GM23338 (cell line): Measurements from ENCODE around the gene PDE1C. TPM values are rescaled to one million over a fixed set of nuclear protein-coding genes. Genes with fewer than 3 reads are reported as not detected.

Experiments used
- ATAC-seq: fragments of 200-7000 bp; cut with Tn5 transposase; 3 replicates; pipeline ENCODE4 v1.9.1; 2020
- DNase-seq: peaks from one replicate; pipeline ENCODE4 v3.0.0-alpha.2; 2015; ENCODE audit warnings: low spot score
- H2AFZ ChIP-seq: fragments of 200-600 bp; sonication (generic); 2 replicates; pipeline ENCODE4 v1.8.0; 2016; ENCODE audit warnings: antibody characterized with exemption, mild to moderate bottlenecking, moderate library complexity
- H3F3A ChIP-seq: fragments of 200-600 bp; sonication (generic); replicated peaks from 2 replicates; pipeline ENCODE4 v1.8.0; 2017; ENCODE audit warnings: antibody characterized with exemption, mixed run types, low read depth
- H3K27ac ChIP-seq: fragments of 200-600 bp; sonication (generic); 2 replicates; pipeline ENCODE4 v1.6.1; 2016; ENCODE audit warnings: low read depth
- H3K27me3 ChIP-seq: fragments of 200-600 bp; sonication (generic); 2 replicates; pipeline ENCODE4 v1.8.0; 2016; ENCODE audit warnings: mild to moderate bottlenecking, mixed run types, moderate library complexity; ENCODE audit not compliant: insufficient read depth
- H3K36me3 ChIP-seq: fragments of 200-600 bp; sonication (generic); 2 replicates; pipeline ENCODE4 v1.8.0; 2016; ENCODE audit warnings: mild to moderate bottlenecking; ENCODE audit not compliant: insufficient read depth
- H3K4me1 ChIP-seq: fragments of 200-600 bp; sonication (generic); 2 replicates; pipeline ENCODE4 v1.8.0; 2016; ENCODE audit warnings: mild to moderate bottlenecking, moderate library complexity; ENCODE audit not compliant: insufficient read depth
- H3K4me2 ChIP-seq: fragments of 200-600 bp; sonication (generic); 2 replicates; pipeline ENCODE4 v1.7.1; 2017; ENCODE audit warnings: mixed run types
- H3K4me3 ChIP-seq: fragments of 200-600 bp; sonication (generic); 2 replicates; pipeline ENCODE4 v1.6.1; 2016; ENCODE audit warnings: mixed run types
- H3K79me2 ChIP-seq: fragments of 200-600 bp; sonication (generic); replicated peaks from 2 replicates; pipeline ENCODE4 v1.8.0; 2017; ENCODE audit warnings: mild to moderate bottlenecking; ENCODE audit not compliant: insufficient read depth
- H3K9me2 ChIP-seq: fragments of 200-600 bp; sonication (generic); 2 replicates; pipeline ENCODE4 v1.8.0; 2017; ENCODE audit not compliant: insufficient read depth
- H4K20me1 ChIP-seq: fragments of 200-600 bp; sonication (generic); replicated peaks from 2 replicates; pipeline ENCODE4 v1.8.0; 2017; ENCODE audit warnings: mild to moderate bottlenecking; ENCODE audit not compliant: insufficient read depth
- H3K27ac Mint-ChIP-seq: 2 replicates; pipeline ENCODE4 v1.8.0; 2020; ENCODE audit warnings: inconsistent platforms, mild to moderate bottlenecking, moderate library complexity, mixed read lengths
- H3K27me3 Mint-ChIP-seq: 3 replicates; pipeline ENCODE4 v1.8.0; 2022; ENCODE audit warnings: low read depth, mild to moderate bottlenecking, moderate library complexity, mixed read lengths, inconsistent platforms; ENCODE audit not compliant: insufficient read depth, poor library complexity
- H3K36me3 Mint-ChIP-seq: 3 replicates; pipeline ENCODE4 v1.8.0; 2021; ENCODE audit warnings: low read depth, mild to moderate bottlenecking, inconsistent platforms, moderate library complexity, mixed read lengths
- H3K4me1 Mint-ChIP-seq: 3 replicates; pipeline ENCODE4 v1.8.0; 2020; ENCODE audit warnings: mild to moderate bottlenecking, inconsistent platforms, mixed read lengths
- H3K4me3 Mint-ChIP-seq: 3 replicates; pipeline ENCODE4 v1.8.0; 2021; ENCODE audit warnings: moderate library complexity, mild to moderate bottlenecking, inconsistent platforms, mixed read lengths
- H3K9me3 Mint-ChIP-seq: 3 replicates; pipeline ENCODE4 v1.8.0; 2020; ENCODE audit warnings: moderate library complexity, mild to moderate bottlenecking, inconsistent platforms, mixed read lengths
- CREB1 ChIP-seq: fragments of 250-450 bp; sonication (Bioruptor Pico); IDR thresholded peaks from 2 replicates; pipeline ENCODE4 v1.5.0; 2020; ENCODE audit warnings: low read depth, mild to moderate bottlenecking, moderate library complexity
- EZH2 ChIP-seq: fragments of 200-600 bp; sonication (generic); IDR thresholded peaks from one replicate; pipeline ENCODE4 v1.8.0; 2017; ENCODE audit warnings: antibody characterized with exemption, mild to moderate bottlenecking, low read depth; ENCODE audit not compliant: unreplicated experiment
- EZH2phosphoT487 ChIP-seq: fragments of 200-600 bp; sonication (generic); IDR thresholded peaks from one replicate; pipeline ENCODE4 v1.8.1; 2018; ENCODE audit warnings: antibody characterized with exemption; ENCODE audit not compliant: unreplicated experiment
- JUNB ChIP-seq: IDR thresholded peaks from one replicate; pipeline ENCODE4 v1.6.1; 2016; ENCODE audit warnings: antibody characterized with exemption; ENCODE audit not compliant: unreplicated experiment
- NANOG ChIP-seq: IDR thresholded peaks from 2 replicates; pipeline ENCODE4 v1.6.1; 2016; ENCODE audit warnings: antibody characterized with exemption, borderline replicate concordance
- POLR2AphosphoS5 ChIP-seq: IDR thresholded peaks from 2 replicates; pipeline ENCODE4 v1.6.1; 2016; ENCODE audit warnings: antibody characterized with exemption, low read depth
- STAT1 ChIP-seq: IDR thresholded peaks from one replicate; pipeline ENCODE4 v1.6.1; 2016; ENCODE audit warnings: antibody characterized with exemption; ENCODE audit not compliant: unreplicated experiment
- ZNF114 ChIP-seq: fragments of 250-450 bp; sonication (Bioruptor Pico); IDR thresholded peaks from 2 replicates; pipeline ENCODE4 v1.5.0; 2020; ENCODE audit warnings: mild to moderate bottlenecking, moderate library complexity
- ZNF331 ChIP-seq: fragments of 250-450 bp; sonication (Bioruptor Pico); IDR thresholded peaks from 2 replicates; pipeline ENCODE4 v1.5.0; 2020; ENCODE audit warnings: low read depth, mild to moderate bottlenecking, moderate library complexity
- polyA plus RNA-seq: library from polyadenylated mRNA; unstranded; fragments of >200 nt; fragmentation: Nextera tagmentation; extraction: Ambion mirVana; gene quantifications from 2 replicates; pipeline ENCODE4 v1.2.1, GENCODE V29; 2016
- total RNA-seq: library from RNA; depleted of rRNA; stranded (reverse); fragments of >200 nt; shearing (Covaris generic); gene quantifications from 2 replicates; pipeline ENCODE4 v1.2.3, GENCODE V29; 2014
- TF ChIP-seq, protein P1 (sequence below): IDR thresholded peaks from one replicate; pipeline ENCODE4 v1.6.1; 2018; ENCODE audit warnings: antibody characterized with exemption; ENCODE audit not compliant: unreplicated experiment
- TF ChIP-seq, protein P2 (sequence below), 2 experiments: fragments of 200-600 bp in 1 of 2; sonication (generic) in 1 of 2; conservative IDR thresholded peaks; 2 replicates each; pipeline versions ENCODE4 v1.5.1 to v1.6.1; 2016 to 2017; ENCODE audit warnings: antibody characterized with exemption in 2 of 2, low read depth in 2 of 2, mild to moderate bottlenecking in 2 of 2, moderate library complexity in 1 of 2
- TF ChIP-seq, protein P3 (sequence below): IDR thresholded peaks from 2 replicates; pipeline ENCODE4 v1.6.1; 2016; ENCODE audit warnings: antibody characterized with exemption
- TF ChIP-seq, protein P4 (sequence below): fragments of 250-450 bp; sonication (Bioruptor Pico); IDR thresholded peaks from 2 replicates; pipeline ENCODE4 v1.5.0; 2020; ENCODE audit warnings: mild to moderate bottlenecking, moderate library complexity

PDE1C gene
- total and polyA plus RNA-seq, 2 experiments from 2014 or later = 0.28 TPM; not detected in 1

DNA sequence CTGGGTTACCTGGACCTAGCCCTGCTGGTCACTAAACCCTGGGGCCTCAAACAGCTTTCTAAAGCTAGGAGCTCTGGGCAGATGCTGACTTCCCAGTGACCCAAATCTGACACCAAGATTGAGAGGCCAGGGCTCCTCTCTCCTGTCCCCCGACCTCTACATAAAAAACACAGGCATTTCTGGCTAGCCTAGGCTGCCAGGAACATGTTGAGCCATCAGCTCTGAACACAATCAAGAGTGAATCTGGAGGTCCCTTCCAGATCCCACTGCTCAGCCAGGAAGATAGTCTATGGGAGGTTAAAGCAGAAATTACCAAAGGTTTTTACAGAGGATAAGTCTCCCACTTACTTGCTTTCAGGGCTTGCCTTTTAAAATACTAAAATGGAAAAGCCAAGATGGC is 22.1 kb upstream of the PDE1C start:
- TF ChIP-seq STAT1 (no peak), EZH2phosphoT487 (no peak), ZNF114 (CRISPR knock-in tag) (no peak), ZNF331 (CRISPR knock-in tag) (no peak), JUNB (no peak), POLR2AphosphoS5 (no peak), NANOG (no peak), EZH2 (no peak), CREB1 (CRISPR knock-in tag) (no peak)
- TF ChIP-seq, protein P1, sequence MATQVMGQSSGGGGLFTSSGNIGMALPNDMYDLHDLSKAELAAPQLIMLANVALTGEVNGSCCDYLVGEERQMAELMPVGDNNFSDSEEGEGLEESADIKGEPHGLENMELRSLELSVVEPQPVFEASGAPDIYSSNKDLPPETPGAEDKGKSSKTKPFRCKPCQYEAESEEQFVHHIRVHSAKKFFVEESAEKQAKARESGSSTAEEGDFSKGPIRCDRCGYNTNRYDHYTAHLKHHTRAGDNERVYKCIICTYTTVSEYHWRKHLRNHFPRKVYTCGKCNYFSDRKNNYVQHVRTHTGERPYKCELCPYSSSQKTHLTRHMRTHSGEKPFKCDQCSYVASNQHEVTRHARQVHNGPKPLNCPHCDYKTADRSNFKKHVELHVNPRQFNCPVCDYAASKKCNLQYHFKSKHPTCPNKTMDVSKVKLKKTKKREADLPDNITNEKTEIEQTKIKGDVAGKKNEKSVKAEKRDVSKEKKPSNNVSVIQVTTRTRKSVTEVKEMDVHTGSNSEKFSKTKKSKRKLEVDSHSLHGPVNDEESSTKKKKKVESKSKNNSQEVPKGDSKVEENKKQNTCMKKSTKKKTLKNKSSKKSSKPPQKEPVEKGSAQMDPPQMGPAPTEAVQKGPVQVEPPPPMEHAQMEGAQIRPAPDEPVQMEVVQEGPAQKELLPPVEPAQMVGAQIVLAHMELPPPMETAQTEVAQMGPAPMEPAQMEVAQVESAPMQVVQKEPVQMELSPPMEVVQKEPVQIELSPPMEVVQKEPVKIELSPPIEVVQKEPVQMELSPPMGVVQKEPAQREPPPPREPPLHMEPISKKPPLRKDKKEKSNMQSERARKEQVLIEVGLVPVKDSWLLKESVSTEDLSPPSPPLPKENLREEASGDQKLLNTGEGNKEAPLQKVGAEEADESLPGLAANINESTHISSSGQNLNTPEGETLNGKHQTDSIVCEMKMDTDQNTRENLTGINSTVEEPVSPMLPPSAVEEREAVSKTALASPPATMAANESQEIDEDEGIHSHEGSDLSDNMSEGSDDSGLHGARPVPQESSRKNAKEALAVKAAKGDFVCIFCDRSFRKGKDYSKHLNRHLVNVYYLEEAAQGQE = no peak
- TF ChIP-seq, protein P2, sequence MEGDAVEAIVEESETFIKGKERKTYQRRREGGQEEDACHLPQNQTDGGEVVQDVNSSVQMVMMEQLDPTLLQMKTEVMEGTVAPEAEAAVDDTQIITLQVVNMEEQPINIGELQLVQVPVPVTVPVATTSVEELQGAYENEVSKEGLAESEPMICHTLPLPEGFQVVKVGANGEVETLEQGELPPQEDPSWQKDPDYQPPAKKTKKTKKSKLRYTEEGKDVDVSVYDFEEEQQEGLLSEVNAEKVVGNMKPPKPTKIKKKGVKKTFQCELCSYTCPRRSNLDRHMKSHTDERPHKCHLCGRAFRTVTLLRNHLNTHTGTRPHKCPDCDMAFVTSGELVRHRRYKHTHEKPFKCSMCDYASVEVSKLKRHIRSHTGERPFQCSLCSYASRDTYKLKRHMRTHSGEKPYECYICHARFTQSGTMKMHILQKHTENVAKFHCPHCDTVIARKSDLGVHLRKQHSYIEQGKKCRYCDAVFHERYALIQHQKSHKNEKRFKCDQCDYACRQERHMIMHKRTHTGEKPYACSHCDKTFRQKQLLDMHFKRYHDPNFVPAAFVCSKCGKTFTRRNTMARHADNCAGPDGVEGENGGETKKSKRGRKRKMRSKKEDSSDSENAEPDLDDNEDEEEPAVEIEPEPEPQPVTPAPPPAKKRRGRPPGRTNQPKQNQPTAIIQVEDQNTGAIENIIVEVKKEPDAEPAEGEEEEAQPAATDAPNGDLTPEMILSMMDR (conservative IDR thresholded peaks at IDR 0.05; ENCODE audit: low read depth in 2 of 2) = no peak
- TF ChIP-seq, protein P3, sequence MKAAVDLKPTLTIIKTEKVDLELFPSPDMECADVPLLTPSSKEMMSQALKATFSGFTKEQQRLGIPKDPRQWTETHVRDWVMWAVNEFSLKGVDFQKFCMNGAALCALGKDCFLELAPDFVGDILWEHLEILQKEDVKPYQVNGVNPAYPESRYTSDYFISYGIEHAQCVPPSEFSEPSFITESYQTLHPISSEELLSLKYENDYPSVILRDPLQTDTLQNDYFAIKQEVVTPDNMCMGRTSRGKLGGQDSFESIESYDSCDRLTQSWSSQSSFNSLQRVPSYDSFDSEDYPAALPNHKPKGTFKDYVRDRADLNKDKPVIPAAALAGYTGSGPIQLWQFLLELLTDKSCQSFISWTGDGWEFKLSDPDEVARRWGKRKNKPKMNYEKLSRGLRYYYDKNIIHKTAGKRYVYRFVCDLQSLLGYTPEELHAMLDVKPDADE = no peak
- TF ChIP-seq, protein P4, sequence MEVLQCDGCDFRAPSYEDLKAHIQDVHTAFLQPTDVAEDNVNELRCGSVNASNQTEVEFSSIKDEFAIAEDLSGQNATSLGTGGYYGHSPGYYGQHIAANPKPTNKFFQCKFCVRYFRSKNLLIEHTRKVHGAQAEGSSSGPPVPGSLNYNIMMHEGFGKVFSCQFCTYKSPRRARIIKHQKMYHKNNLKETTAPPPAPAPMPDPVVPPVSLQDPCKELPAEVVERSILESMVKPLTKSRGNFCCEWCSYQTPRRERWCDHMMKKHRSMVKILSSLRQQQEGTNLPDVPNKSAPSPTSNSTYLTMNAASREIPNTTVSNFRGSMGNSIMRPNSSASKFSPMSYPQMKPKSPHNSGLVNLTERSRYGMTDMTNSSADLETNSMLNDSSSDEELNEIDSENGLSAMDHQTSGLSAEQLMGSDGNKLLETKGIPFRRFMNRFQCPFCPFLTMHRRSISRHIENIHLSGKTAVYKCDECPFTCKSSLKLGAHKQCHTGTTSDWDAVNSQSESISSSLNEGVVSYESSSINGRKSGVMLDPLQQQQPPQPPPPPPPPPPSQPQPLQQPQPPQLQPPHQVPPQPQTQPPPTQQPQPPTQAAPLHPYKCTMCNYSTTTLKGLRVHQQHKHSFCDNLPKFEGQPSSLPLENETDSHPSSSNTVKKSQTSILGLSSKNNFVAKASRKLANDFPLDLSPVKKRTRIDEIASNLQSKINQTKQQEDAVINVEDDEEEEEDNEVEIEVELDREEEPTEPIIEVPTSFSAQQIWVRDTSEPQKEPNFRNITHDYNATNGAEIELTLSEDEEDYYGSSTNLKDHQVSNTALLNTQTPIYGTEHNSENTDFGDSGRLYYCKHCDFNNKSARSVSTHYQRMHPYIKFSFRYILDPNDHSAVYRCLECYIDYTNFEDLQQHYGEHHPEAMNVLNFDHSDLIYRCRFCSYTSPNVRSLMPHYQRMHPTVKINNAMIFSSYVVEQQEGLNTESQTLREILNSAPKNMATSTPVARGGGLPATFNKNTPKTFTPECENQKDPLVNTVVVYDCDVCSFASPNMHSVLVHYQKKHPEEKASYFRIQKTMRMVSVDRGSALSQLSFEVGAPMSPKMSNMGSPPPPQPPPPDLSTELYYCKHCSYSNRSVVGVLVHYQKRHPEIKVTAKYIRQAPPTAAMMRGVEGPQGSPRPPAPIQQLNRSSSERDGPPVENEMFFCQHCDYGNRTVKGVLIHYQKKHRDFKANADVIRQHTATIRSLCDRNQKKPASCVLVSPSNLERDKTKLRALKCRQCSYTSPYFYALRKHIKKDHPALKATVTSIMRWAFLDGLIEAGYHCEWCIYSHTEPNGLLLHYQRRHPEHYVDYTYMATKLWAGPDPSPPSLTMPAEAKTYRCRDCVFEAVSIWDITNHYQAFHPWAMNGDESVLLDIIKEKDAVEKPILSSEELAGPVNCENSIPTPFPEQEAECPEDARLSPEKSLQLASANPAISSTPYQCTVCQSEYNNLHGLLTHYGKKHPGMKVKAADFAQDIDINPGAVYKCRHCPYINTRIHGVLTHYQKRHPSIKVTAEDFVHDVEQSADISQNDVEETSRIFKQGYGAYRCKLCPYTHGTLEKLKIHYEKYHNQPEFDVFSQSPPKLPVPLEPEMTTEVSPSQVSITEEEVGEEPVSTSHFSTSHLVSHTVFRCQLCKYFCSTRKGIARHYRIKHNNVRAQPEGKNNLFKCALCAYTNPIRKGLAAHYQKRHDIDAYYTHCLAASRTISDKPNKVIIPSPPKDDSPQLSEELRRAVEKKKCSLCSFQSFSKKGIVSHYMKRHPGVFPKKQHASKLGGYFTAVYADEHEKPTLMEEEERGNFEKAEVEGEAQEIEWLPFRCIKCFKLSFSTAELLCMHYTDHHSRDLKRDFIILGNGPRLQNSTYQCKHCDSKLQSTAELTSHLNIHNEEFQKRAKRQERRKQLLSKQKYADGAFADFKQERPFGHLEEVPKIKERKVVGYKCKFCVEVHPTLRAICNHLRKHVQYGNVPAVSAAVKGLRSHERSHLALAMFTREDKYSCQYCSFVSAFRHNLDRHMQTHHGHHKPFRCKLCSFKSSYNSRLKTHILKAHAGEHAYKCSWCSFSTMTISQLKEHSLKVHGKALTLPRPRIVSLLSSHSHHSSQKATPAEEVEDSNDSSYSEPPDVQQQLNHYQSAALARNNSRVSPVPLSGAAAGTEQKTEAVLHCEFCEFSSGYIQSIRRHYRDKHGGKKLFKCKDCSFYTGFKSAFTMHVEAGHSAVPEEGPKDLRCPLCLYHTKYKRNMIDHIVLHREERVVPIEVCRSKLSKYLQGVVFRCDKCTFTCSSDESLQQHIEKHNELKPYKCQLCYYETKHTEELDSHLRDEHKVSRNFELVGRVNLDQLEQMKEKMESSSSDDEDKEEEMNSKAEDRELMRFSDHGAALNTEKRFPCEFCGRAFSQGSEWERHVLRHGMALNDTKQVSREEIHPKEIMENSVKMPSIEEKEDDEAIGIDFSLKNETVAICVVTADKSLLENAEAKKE = no peak
- Histone ChIP-seq H2AFZ (no peak overlapping the region), H4K20me1 (no peaks in the 10 kb centered on the region), H3K4me1 (no peaks in the 10 kb centered on the region), H3K9me2 (no peaks in the 10 kb centered on the region), H3K4me3 (no peak overlapping the region), H3K36me3 (no peaks in the 10 kb centered on the region), H3K27ac (no peak overlapping the region), H3F3A (no peaks in the 10 kb centered on the region), H3K79me2 (no peaks in the 10 kb centered on the region), H3K27me3 (no peaks in the 10 kb centered on the region), H3K4me2 (no peak overlapping the region)
- ATAC-seq (no peak), DNase-seq (no peak)
- Mint-ChIP-seq H3K36me3 (no peaks in the 10 kb centered on the region), H3K9me3 (no peaks in the 10 kb centered on the region; the same call in 2 of the 3 replicates), H3K4me1 (no peaks in the 10 kb centered on the region), H3K27ac (no peak overlapping the region), H3K27me3 (peaks cover 4% of the 10 kb centered on the region), H3K4me3 (no peak overlapping the region)
